ENCODE measurements around the gene GJA3.
"Not testable (repeated sequence)": the region's sequence is repeated elsewhere in the genome, so short reads cannot be mapped to it uniquely, and the experiment has no call there.

Gene GJA3

GRCh38 chr13:20173116-20173746, 12.4 kb upstream of the GJA3 start:
- CTCF ChIA-PET: no interaction called here
- Mint-ChIP-seq H3K27ac (no peak overlapping the region), H3K9me3 (no peaks in the 10 kb centered on the region), H3K27me3 (peaks cover 85% of the 10 kb centered on the region), H3K4me1 (peaks cover 16% of the 10 kb centered on the region), H3K36me3 (no peaks in the 10 kb centered on the region), H3K4me3 (no peak overlapping the region)
- no peak for DNase-seq

- CTCF ChIA-PET: interaction anchor here (1.2 to 1.6 kb wide), 2 partner anchors 9 to 26 kb away, joined by 4 read pairs; no protein-coding TSS in a partner anchor
- H3K4me3 Mint-ChIP-seq: no peak overlapping the region
Measured at GRCh38 chr13:20171364-20171763, 10.5 kb upstream of the GJA3 start.

GRCh38 chr13:20170921-20171320, 10.1 kb upstream of the GJA3 start:
- Mint-ChIP-seq H3K9me3 (no peaks in the 10 kb centered on the region), H3K4me1 (peaks cover 13% of the 10 kb centered on the region), H3K27ac (no peak overlapping the region), H3K27me3 (peaks cover 83% of the 10 kb centered on the region), H3K36me3 (no peaks in the 10 kb centered on the region), H3K4me3 (no peak overlapping the region)
- DNase-seq: no peak
- CTCF ChIA-PET: interaction anchor here (1.2 to 1.6 kb wide), 3 partner anchors 9 to 26 kb away, joined by 3 to 4 read pairs (median 4); no protein-coding TSS in a partner anchor

More at GRCh38 chr13:20171364-20171763, 10.5 kb upstream of the GJA3 start:
- H3K9me3 Mint-ChIP-seq: no peaks in the 10 kb centered on the region
- H3K27ac Mint-ChIP-seq: no peak overlapping the region
- peaks cover 83% of the 10 kb centered on the region for H3K27me3 Mint-ChIP-seq
- peaks cover 13% of the 10 kb centered on the region for H3K4me1 Mint-ChIP-seq
- no peak for DNase-seq
- H3K36me3 Mint-ChIP-seq: no peaks in the 10 kb centered on the region

- no peaks in the 10 kb centered on the region for H3K9me3 Mint-ChIP-seq
- H3K4me3 Mint-ChIP-seq: no peak overlapping the region
- H3K27me3 Mint-ChIP-seq: peaks cover 65% of the 10 kb centered on the region
- no peak for DNase-seq
- CTCF ChIA-PET: interaction anchor here (1.7 kb wide), 1 partner anchor 13 kb away, joined by 6 read pairs; no protein-coding TSS in a partner anchor
- H3K4me1 Mint-ChIP-seq: peaks cover 5% of the 10 kb centered on the region
- H3K36me3 Mint-ChIP-seq: no peaks in the 10 kb centered on the region
- H3K27ac Mint-ChIP-seq: no peak overlapping the region
Measured at GRCh38 chr13:20168396-20168795, 7.5 kb upstream of the GJA3 start.

- Mint-ChIP-seq H3K27ac (no peak overlapping the region), H3K4me1 (peaks cover 14% of the 10 kb centered on the region), H3K27me3 (peaks cover 70% of the 10 kb centered on the region), H3K9me3 (no peaks in the 10 kb centered on the region), H3K36me3 (no peaks in the 10 kb centered on the region), H3K4me3 (no peak overlapping the region)
- DNase-seq: no peak
- CTCF ChIA-PET: no interaction called here
Measured at GRCh38 chr13:20165417-20166257, 4.8 kb upstream of the GJA3 start.

- H3K36me3 Mint-ChIP-seq: no peaks in the 10 kb centered on the region
- H3K27ac Mint-ChIP-seq: no peak overlapping the region
- CTCF ChIA-PET: interaction anchor here (0.8 to 1.2 kb wide), 2 partner anchors 9 to 34 kb away, joined by 4 read pairs; no protein-coding TSS in a partner anchor
- DNase-seq: no peak
- no peaks in the 10 kb centered on the region for H3K9me3 Mint-ChIP-seq
- H3K4me3 Mint-ChIP-seq: peak overlapping the region; percentile 66
- H3K27me3 Mint-ChIP-seq: peaks cover 75% of the 10 kb centered on the region
- peaks cover 18% of the 10 kb centered on the region for H3K4me1 Mint-ChIP-seq
Measured at GRCh38 chr13:20161951-20162300, 1.1 kb upstream of the GJA3 start.

- peak; percentile 66 for DNase-seq
- Mint-ChIP-seq H3K36me3 (no peaks in the 10 kb centered on the region), H3K27ac (no peak overlapping the region), H3K9me3 (no peaks in the 10 kb centered on the region), H3K4me3 (peak overlapping the region; percentile 70), H3K27me3 (peaks cover 73% of the 10 kb centered on the region), H3K4me1 (peaks cover 18% of the 10 kb centered on the region)
- CTCF ChIA-PET: interaction anchor here (0.8 to 1.2 kb wide), 2 partner anchors 10 to 33 kb away, joined by 4 read pairs; no protein-coding TSS in a partner anchor
Measured at GRCh38 chr13:20161275-20161950, 561 bp upstream of the GJA3 start.

GRCh38 chr13:20159646-20160305, 1.1 kb downstream of the GJA3 start:
- H3K4me1 Mint-ChIP-seq: peaks cover 18% of the 10 kb centered on the region
- H3K27me3 Mint-ChIP-seq: peaks cover 67% of the 10 kb centered on the region
- no peaks in the 10 kb centered on the region for H3K9me3 Mint-ChIP-seq
- CTCF ChIA-PET: interaction anchor here (1.2 to 2.5 kb wide), 3 partner anchors 22 to 33 kb away, joined by 5 to 9 read pairs (median 8); no protein-coding TSS in a partner anchor
- H3K4me3 Mint-ChIP-seq: peak overlapping the region; percentile 55
- no peak overlapping the region for H3K27ac Mint-ChIP-seq
- no peak for DNase-seq
- no peaks in the 10 kb centered on the region for H3K36me3 Mint-ChIP-seq

- Mint-ChIP-seq H3K4me3 (no peak overlapping the region), H3K27ac (no peak overlapping the region), H3K36me3 (no peaks in the 10 kb centered on the region), H3K9me3 (no peaks in the 10 kb centered on the region), H3K27me3 (peaks cover 58% of the 10 kb centered on the region), H3K4me1 (peaks cover 16% of the 10 kb centered on the region)
- CTCF ChIA-PET: no interaction called here
- DNase-seq: no peak
Measured at GRCh38 chr13:20157151-20157796, 3.6 kb downstream of the GJA3 start.

- H3K4me1 Mint-ChIP-seq: peaks cover 11% of the 10 kb centered on the region
- no peak overlapping the region for H3K4me3 Mint-ChIP-seq
- CTCF ChIA-PET: no interaction called here
- H3K27me3 Mint-ChIP-seq: peaks cover 58% of the 10 kb centered on the region
- no peak overlapping the region for H3K27ac Mint-ChIP-seq
- no peak for DNase-seq
- no peaks in the 10 kb centered on the region for H3K36me3 Mint-ChIP-seq
- no peaks in the 10 kb centered on the region for H3K9me3 Mint-ChIP-seq
Measured at GRCh38 chr13:20156702-20157101, 4.2 kb downstream of the GJA3 start.

- H3K27ac Mint-ChIP-seq, H3K9me3 Mint-ChIP-seq, CTCF ChIA-PET, H3K4me1 Mint-ChIP-seq, H3K36me3 Mint-ChIP-seq, DNase-seq, H3K4me3 Mint-ChIP-seq: not testable (repeated sequence)
- H3K27me3 Mint-ChIP-seq: peaks cover 52% of the 10 kb centered on the region
Measured at GRCh38 chr13:20153290-20153689, 7.6 kb downstream of the GJA3 start.

GRCh38 chr13:20151612-20152011, 9.2 kb downstream of the GJA3 start:
- H3K4me1 Mint-ChIP-seq: no peaks in the 10 kb centered on the region
- CTCF ChIA-PET: no interaction called here
- H3K27me3 Mint-ChIP-seq: peaks cover 48% of the 10 kb centered on the region
- no peak overlapping the region for H3K4me3 Mint-ChIP-seq
- H3K9me3 Mint-ChIP-seq: no peaks in the 10 kb centered on the region
- H3K27ac Mint-ChIP-seq: no peak overlapping the region
- no peaks in the 10 kb centered on the region for H3K36me3 Mint-ChIP-seq
- DNase-seq: no peak

GRCh38 chr13:20151016-20151415, 9.8 kb downstream of the GJA3 start:
- Mint-ChIP-seq H3K9me3 (no peaks in the 10 kb centered on the region), H3K36me3 (no peaks in the 10 kb centered on the region), H3K4me1 (no peaks in the 10 kb centered on the region), H3K27me3 (peaks cover 50% of the 10 kb centered on the region), H3K4me3 (no peak overlapping the region), H3K27ac (no peak overlapping the region)
- CTCF ChIA-PET: no interaction called here
- DNase-seq: no peak

Measured in activated naive CD4-positive, alpha-beta T cell treated with anti-CD3 and anti-CD28 coated beads, Interleukin-2, amount 10 ng/mL, durations not matched to agents 7 days and 5 days (primary cell).